Epithelial cell of prostate (primary cell): ENCODE results near the gene HIP1.
"Not testable (repeated sequence)": the region's sequence is repeated elsewhere in the genome, so short reads cannot be mapped to it uniquely, and the experiment has no call there.

Source experiments
- DNase-seq: peaks from one replicate; pipeline ENCODE4 v3.0.0-alpha.2; 2011; ENCODE audit warnings: low read depth, low spot score
- H3K27ac ChIP-seq: fragments of 450-650 bp; 2 replicates; pipeline ENCODE4 v1.5.1; 2017; ENCODE audit warnings: mild to moderate bottlenecking

HIP1 gene

DNA sequence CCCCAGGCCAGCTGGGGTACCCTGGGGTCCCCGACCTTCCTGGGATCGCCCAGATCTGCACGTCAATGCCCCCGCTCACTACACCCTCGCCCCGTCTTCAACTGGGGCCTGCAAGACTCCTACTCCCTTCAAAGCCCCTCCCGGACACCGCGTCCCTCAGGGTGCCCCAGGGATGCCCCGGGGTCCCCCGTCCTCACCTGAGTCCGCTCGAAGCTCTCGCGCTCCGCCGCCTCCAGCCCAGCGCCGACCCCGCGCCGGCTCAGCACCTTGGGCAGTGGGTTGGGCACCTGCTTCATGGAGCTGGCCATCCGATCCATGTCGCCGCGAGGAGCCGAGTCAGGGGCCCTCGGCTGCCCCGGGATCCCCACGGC, at the start of gene HIP1:
TSS of gene HIP1 (minus strand) at position 338 of the 371 bp plus-strand sequence. CDS start at position 317, 21 bp downstream.
- no peak for DNase-seq
- H3K27ac ChIP-seq, result no peak within 1 kb of the TSS

DNA sequence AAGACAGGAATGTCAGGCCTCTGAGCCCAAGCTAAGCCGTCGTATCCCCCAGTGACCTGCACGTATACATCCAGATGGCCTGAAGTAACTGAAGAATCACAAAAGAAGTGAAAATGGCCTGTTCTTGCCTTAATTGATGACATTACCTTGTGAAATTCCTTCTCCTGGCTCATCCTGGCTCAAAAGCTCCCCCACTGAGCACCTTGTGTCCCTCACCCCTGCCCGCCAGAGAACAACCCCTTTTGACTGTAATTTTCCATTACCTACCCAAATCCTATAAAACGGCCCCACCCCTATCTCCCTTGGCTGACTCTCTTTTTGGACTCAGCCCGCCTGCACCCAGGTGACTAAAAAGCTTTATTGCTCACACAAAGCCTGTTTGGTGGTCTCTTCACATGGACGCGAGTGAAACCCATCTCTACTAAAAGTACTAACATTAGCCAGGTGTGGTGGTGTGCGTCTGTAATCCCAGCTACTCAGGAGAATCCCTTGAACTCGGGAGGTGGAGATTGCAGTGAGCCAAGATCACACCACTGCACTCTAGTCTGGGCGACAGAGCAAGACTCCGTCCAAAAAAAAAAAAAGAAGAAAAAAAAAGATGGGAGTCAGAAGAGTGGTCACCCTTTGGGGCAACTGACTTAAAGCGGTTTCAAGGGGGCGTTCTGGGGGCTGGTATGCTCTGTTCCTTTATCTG, 49.6 kb upstream of the HIP1 start:
- not testable (repeated sequence) for H3K27ac ChIP-seq, DNase-seq

DNA sequence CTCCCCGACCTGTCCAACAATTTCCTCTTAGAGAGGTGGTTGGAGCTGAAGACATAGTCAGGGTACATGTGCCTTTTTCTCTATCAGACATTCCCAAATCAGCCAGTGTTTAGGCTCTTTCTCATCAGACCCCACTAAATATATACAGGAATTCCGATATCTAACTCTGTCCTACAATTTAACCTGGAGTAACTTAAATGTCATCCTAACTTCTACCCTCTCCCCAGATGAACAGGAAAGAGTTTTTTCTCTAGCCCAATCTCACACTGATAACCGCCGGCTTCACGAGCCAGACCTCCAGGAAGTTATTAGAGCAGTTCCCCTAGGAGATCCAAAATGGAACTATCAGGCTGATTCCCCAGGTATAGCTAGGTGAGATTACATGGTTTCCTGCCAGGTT, 44.3 kb upstream of the HIP1 start:
- H3K27ac ChIP-seq, DNase-seq: not testable (repeated sequence)

DNA sequence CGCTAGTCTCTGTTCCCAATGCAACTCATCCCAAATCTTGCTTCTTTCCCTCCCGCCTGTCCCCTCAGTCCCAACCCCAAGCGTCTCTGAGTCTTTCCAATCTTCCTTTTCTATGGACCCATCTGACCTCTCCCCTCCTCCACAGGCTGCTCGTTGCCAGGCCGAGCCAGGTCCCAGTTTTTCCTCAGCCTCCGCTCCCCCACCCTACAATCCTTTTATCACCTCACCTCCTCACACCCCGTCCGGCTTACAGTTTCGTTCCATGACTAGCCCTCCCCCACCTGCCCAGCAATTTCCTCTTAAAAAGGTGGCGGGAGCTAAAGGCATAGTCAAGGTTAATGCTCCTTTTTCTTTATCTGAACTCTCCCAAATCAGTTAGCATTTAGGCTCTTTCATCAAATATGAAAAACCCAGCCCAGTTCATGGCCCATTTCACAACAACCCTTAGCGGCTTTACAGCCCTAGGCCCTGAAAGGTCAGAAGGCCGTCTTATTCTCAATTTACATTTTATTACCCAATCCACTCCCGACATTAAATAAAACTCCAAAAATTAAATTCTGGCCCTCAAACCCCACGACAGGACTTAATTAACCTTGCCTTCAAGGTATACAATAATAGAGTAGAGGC, 42.0 kb upstream of the HIP1 start:
- not testable (repeated sequence) for DNase-seq, H3K27ac ChIP-seq

DNA sequence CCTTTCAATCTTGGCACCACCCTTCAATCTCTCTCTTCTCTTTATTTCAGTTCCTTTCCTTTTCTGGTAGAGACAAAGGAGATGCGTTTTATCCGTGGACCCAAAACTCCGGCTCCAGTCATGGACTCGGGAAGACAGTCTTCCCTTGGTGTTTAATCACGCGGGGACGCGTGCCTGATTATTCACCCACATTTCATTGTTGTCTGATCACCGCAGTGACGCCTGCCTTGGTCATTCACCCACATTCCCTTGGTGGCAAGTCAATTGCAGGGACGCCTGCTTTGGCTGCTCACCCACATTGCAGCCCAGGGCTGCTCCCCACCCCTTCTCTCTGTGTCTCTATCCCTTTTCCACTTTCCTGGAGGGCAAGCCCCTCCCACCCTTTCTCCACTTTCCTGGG, 40.8 kb upstream of the HIP1 start:
- not testable (repeated sequence) for DNase-seq, H3K27ac ChIP-seq

DNA sequence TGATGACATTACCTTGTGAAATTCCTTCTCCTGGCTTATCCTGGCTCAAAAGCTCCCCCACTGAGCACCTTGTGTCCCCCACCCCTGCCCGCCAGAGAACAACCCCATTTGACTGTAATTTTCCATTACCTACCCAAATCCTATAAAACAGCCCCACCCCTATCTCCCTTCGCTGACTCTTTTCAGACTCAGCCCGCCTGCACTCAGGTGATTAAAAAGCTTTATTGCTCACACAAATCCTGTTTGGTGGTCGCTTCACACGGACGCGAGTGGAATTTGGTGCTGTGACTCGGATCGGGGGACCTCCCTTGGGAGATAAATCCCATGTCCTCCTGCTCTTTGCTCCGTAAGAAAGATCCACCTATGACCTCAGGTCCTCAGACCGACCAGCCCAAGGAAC, 40.3 kb upstream of the HIP1 start:
- DNase-seq, result not testable (repeated sequence)

DNA sequence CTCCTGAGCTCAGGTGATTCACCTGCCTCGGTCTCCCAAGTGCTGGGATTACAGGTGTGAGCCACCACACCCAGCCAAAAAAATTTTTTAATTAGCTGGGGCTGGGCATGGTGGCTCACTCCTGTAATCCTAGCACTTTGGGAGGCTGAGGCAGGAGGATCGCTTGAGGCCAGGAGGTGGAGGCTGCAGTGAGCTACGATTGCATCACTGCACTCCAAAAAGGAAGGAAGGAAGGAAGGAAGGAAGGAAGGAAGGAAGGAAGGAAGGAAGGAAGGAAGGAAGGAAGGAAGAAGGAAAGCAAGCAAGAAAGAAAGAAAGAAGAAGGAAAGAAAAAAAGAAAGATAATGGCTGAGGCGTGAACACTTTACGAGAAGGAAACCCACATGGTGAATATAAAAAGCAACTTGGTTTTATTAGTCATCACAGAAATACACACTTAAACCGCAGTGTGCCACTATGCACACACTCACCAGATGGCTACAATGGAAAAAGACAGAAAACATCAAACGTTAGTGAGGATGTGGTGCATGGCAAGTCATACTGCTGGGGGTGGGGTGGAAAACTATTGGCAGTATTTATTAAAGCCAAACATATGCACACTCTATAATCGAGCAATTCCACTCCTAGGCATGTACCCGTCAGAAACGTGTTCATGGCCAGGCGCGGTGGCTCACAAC, 37.7 kb upstream of the HIP1 start:
- DNase-seq, result peak; percentile 46
- H3K27ac ChIP-seq, result no peak overlapping the region

More for the DNA sequence above, 40.3 kb upstream of the HIP1 start:
- not testable (repeated sequence) for H3K27ac ChIP-seq

DNA sequence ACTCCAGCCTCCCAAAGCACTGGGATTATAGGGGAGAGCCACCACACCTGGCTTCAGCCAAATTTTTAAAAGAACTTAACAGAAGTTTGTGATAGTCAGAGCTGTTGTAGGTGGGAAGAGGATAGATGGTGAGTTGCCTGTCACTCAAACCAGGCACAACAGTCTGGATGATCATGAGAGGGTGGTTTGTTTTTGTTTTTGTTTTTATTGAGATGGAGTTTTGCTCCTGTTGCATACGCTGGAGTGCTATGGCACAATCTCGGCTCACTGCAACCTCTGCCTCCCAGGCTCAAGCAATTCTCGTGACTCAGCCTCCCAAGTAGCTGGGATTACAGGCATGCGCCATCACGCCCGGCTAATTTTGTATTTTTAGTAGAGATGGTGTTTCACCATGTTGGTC, 35.2 kb upstream of the HIP1 start:
- DNase-seq, result not testable (repeated sequence)

DNA sequence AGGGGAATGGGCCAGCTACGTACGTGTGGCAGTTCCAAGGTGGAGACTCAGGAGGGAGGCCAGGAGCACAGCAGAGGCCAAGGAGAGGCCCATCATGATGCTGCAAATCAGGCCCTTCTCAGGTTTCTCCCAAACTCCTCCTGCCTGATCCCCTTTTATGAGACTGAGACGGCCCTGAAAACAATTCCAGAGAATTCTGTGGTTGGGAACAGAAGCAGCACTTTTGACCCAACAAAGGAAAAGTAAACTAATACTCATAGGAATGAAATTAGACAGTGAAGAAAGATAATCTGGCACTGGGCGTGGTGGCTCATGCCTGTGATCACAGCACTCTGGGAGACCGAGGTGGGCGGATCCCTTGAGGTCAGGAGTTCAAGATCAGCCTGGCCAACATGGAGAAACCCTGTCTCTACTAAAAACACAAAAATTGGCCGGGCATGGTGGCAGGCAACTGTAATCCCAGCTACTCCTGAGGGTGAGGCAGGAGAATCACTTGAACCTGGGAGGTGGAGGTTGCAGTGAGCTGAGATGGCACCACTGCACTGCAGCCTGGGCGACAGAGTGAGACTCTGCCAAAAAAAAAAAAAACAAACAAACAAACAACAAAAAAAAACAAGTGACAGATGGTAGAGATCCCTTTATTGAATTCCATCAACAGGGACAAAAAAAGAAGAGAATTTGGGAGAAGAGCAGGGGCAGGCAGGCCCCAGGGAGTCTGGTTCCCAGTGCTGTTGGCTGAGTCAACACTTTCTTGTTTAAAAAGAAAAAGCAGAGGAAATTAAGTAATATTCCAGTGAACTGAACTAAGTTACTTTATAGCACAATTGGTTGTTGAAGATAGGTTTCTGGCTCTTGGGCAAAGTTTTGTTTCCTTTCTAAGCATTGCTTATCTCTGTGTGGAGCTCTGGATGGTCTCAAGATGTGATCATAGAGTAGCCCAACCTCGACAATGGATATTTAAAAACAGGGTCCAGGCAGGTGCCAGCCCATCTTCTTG, 33.6 kb upstream of the HIP1 start, which contains the start of gene CCL26:
TSS of gene CCL26 (minus strand) at position 131 of the 997 bp plus-strand sequence. CDS start at position 96, 35 bp downstream.
- no peak for DNase-seq
- H3K27ac ChIP-seq, result no peak within 1 kb of the TSS

More for the DNA sequence above, 35.2 kb upstream of the HIP1 start:
- H3K27ac ChIP-seq, result not testable (repeated sequence)

DNA sequence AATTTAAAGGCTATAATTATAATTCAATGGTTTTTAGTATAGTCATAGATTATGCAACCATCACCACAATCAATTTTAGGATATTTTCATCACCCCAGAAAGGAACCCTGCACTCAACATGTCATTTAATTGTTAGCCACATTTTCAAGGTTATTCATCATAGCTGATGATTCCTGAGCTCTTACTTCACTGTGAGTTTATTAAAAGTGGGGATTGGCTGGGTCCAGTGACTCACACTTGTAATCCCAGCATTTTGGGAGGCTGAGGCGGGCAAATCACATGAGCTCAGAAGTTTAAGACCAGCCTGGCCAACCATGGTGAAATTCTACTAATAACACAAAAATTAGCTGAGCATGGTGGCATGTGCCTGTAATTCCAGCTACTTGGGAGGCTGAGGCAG, 32.5 kb upstream of the HIP1 start:
- no peak for DNase-seq
- no peak overlapping the region for H3K27ac ChIP-seq

DNA sequence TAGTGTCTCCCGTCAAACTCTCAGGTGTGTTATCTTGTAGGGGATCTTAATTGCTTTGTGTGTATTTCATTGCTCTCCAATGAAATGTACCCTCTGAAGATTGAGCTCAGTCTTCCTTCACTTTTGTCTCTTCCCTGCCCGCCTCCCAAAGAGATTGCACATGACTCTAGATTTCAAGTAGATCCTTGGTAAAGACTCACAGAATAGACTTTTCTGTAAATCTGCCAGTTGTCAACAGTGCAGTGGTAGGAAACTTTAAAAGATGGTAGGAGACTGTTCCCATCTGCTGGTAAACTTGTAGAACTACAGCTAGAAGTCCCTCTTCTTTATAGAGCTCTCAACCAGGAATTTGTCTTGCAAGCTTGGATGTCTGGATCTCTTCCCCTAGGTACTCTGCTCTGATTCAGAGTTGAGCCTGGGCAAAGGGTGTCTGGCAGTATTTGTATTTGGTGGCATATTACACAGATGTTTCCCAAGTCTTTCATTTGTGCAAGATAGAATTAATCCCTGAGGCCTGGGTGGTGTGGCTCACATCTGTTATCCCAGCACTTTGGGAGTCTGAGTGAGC, 23.7 kb upstream of the HIP1 start:
- no peak for DNase-seq

DNA sequence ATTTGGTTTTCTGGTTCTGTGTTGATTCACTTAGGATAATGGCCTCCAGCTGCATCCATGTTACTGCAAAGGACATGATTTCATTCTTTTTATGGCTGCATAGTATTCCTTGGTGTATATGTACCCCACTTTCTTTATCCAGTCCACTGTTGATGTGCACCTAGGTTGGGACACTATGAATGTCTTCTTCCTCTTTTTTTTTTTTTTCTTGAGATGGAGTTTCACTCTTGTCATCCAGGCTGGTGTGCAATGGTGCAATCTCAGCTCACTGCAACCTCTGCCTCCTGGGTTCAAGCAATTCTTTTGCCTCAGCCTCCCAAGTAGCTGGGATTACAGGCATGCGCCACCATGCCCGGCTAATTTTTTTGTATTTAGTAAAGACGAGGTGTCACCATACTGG, 23.1 kb upstream of the HIP1 start:
- not testable (repeated sequence) for DNase-seq, H3K27ac ChIP-seq

More for the DNA sequence above, 23.7 kb upstream of the HIP1 start:
- H3K27ac ChIP-seq, result no peak overlapping the region

DNA sequence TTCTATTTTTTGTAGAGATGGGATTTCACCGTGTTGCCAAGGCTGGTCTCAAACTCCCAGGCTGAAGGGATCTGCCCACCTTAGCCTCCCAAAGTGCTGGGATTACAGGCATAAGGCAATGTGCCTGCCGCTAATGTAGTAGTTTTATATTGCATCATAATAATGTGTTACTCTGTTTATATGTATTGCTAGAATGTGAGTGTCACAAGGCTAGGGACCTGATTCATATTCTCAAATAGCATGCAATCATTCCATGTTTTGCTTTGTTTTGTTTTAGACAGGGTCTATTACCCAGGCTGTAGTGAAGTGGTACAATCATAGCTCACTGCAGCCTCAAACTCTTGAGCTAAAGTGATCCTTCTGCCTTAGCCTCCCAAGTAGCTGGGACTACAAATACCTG, 19.8 kb upstream of the HIP1 start:
- H3K27ac ChIP-seq, result no peak overlapping the region
- no peak for DNase-seq

DNA sequence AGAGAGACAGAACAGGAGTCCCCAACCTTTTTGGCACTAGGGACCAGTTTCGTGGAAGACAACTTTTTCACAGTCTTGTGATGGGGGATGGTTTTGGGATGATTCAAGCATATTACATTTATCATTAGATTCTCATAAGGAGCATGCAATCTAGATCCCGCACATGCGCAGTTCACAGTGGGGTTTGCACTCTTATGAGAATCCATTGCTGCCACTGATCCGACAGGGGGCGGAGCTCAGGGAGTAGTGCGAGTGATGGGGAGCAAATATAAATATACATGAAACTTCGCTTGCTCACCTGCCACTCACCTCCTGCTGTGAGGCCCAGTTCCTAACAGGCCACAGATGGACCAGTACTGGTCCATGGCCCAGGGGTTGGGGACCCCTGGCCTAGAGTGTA, 19.1 kb upstream of the HIP1 start:
- DNase-seq, result no peak
- no peak overlapping the region for H3K27ac ChIP-seq

DNA sequence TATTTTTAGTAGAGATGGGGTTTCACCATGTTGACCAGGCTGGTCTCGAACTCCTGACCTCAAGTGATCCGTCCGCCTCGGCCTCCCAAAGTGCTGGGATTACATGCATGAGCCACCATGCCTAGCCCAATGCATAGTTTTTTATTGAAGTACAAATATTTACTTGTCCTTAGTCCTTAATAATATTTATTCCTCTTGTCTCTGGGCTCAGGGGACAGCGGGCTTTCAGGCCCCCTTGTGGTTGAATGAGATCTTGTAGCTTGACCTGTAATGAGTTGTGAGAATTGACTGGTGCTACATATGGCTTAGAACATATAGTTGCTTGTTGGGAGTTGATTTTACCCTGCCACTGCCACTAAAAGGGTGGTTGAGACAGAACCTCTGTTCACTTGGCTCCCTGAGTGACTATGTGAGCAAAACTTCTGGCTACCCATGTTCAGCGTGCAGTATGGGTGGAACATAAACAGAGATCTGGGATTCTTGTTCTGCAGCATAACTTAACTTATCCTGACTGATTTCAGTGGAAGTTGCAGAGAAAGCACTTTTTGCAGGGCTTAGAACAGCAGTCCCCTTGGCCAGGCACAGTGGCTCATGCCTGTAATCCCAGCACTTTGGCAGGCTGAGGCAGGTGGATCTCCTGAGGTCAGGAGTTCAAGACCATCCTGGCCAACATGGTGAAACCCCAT, 18.4 kb upstream of the HIP1 start:
- no peak for DNase-seq
- no peak overlapping the region for H3K27ac ChIP-seq

DNA sequence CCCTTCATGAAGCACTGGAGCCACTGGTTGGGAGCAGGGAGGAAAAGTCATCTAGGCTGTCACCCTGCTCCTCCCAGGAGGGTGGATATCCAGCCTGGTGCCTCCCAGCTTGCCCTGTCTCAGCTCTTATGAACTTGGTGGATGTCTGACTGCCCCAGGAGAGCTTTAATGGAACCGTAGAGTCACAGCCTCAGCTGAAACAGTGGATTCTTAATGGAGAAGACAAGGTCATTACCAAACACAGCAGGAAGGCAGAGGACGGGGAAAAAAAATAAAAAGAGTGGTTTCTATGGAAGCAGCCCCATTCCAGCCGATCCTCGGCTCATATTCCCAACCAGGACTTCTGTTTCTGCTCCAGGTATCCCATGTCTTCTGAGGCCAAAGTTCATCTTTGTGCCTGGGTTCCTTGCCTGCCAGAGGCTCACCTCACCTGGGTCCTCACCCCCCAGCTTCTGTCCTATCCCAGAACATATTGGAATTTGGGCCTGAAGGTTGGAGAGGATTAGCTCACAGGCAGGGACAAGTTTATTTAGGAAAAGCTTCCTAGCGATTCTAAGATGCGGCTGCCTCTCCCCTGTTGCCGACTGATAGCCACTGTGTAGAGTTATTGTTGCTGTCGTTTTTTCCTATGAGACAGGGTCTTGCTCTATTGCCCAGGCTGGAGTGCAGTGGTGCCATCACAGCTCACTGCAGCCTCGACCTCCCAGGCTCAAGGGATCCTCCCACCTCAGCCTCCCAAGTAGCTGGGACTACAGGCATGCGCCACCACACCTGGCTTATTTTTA, 17.7 kb upstream of the HIP1 start:
- no peak overlapping the region for H3K27ac ChIP-seq
- no peak for DNase-seq

DNA sequence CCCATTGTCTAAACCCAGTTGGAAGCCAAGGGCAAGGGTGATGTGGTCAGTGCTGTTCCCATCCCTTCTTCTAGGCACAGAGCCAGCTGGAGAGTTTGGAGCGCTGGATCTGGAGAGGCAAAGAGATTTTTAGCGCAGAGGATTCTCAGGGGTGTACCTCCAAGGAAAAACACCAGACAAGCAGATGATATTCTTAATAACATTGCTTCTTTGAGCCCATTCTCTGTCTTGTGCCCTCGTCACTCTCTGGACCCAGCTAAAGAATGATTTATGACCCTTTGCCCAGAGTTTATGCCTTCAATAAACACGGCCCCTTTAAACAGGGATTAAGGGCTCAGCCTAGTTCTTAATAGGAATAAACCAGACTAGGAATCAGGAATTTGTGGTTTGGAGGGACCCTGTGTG, 4.7 kb upstream of the HIP1 start:
- H3K27ac ChIP-seq, result no peak overlapping the region
- DNase-seq, result no peak

DNA sequence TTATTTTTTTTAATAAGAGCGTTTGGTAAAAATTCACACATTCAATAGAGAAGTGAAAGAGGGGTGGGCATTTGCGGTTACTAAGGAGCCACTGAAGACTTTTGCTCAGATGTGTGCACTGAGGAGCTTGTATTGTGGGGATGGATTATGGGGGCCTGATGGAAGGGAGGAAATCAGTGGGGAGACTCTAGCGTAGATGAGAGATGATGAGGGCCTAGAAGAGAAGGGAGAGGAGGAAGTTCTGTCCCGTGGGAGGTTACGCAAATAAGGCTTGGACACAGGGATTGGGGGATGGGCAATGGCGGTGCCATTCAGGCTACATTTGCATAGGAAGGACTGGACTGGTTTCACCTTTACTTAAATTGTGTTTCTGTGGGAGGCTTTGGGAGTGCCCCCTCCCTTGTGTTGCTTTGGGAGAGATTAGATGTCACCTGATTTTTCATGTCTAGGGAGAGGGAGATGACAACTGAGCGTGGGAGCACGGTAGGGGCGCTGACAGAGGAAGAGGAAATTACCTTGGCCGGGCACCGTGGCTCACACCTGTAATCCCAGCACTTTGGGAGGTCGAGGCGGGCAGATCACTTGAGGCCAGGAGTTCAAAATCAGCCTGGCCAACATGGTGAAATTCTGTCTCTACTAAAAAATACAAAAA, 2.2 kb upstream of the HIP1 start:
- no peak overlapping the region for H3K27ac ChIP-seq
- no peak for DNase-seq
